Measurements from ENCODE around the gene MFNG.

Gene MFNG

DNA sequence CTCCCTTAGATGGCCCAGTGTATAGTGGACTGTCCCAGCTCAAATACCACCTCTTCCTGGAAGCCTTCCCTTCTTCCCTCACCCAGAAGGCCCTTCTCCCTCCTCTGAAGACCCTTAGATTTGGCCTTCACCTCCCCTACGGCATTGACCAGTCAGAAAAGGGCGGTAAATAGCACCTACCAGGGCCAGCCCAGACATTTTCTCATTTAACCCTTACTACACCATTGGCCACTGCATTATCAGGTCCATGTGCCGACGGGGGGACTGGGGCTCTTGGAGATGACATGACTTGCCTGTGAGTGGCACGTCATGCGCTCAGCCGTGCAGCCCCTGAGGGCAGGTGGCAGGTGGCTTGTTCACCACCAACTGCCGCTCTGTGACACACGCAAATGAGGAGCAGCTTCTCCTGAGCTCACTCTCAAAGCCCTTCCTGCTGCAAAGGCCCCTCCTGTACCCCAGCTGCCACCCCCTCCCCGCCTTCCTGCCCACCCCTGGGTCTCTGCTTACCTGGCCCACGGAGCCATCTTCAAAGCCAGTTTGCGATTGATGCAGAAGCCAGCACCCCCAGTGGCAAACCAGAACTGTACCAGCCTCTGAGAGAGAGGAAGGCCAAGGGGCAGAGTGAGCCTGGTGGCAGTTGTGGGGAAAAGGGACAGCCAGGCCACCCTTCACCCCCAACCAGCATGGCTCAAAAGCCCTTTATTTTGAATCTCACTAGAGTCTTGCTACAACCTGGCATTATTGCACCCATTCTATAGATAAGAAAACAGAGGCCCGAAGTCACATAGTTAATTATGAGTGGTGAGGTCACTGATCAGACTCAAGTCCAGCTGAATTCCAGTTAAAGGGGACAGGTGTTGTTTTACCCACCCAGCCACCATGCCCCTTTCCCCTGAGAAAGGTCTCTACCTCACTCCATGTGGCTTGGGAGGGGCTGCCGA, 9.5 kb downstream of the MFNG start:
- intact Hi-C loops (cut with DNase I; ENCODE audit: low total_unique reads) = no loop called here
- Histone ChIP-seq H3K9me3 (no peaks in the 10 kb centered on the region), H3K4me1 (no peaks in the 10 kb centered on the region), H3K4me3 (no peak overlapping the region), H3K27me3 (peaks cover 0 to 80% of the 10 kb centered on the region in 2 donors), H3K27ac (no peak overlapping the region), H3K36me3 (no peaks in the 10 kb centered on the region)
- no peak for DNase-seq
- TF ChIP-seq, protein P1, sequence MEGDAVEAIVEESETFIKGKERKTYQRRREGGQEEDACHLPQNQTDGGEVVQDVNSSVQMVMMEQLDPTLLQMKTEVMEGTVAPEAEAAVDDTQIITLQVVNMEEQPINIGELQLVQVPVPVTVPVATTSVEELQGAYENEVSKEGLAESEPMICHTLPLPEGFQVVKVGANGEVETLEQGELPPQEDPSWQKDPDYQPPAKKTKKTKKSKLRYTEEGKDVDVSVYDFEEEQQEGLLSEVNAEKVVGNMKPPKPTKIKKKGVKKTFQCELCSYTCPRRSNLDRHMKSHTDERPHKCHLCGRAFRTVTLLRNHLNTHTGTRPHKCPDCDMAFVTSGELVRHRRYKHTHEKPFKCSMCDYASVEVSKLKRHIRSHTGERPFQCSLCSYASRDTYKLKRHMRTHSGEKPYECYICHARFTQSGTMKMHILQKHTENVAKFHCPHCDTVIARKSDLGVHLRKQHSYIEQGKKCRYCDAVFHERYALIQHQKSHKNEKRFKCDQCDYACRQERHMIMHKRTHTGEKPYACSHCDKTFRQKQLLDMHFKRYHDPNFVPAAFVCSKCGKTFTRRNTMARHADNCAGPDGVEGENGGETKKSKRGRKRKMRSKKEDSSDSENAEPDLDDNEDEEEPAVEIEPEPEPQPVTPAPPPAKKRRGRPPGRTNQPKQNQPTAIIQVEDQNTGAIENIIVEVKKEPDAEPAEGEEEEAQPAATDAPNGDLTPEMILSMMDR (IDR thresholded peaks at IDR 0.05) = no peak

DNA sequence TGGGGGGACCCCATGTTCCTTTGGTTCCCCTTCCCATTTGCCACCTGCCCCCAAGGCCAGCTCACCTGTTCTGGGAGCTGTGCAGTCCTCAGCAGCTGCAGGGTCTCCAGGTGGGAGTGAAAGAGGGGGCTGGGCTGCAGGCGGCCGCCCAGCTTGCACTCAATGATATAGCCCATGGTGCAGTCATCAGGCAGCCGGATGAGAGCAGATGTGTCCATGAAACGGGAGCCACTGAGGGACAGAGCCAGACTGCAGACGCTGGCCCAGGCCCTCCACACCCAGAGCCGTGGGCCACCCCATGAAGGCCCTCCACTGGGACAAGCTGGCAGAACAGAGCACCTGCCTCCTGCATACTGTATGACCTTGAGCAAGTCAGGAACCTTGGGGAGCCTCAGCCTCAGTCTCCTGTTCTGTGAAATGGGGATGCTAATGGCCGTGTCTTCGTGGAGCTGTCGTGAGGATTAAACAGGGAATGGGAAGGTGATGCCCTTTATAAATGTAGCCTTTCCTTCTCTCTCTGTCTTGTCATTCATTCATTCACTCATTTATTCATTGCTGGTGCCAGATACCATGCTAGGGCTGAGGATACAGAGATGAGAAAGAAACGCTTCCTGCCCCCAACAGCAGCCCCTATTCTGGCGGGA, 11.6 kb downstream of the MFNG start:
- no peak overlapping the region for H3K4me3 ChIP-seq
- H3K9me3 ChIP-seq = no peaks in the 10 kb centered on the region
- intact Hi-C loops (cut with DNase I; ENCODE audit: low total_unique reads) = no loop called here
- H3K27me3 ChIP-seq = peaks cover 0 to 69% of the 10 kb centered on the region in 2 donors
- no peaks in the 10 kb centered on the region for H3K4me1 ChIP-seq
- TF ChIP-seq, protein P1 (IDR thresholded peaks at IDR 0.05) = no peak
- H3K27ac ChIP-seq = no peak overlapping the region
- no peaks in the 10 kb centered on the region for H3K36me3 ChIP-seq
- no peak for DNase-seq

DNA sequence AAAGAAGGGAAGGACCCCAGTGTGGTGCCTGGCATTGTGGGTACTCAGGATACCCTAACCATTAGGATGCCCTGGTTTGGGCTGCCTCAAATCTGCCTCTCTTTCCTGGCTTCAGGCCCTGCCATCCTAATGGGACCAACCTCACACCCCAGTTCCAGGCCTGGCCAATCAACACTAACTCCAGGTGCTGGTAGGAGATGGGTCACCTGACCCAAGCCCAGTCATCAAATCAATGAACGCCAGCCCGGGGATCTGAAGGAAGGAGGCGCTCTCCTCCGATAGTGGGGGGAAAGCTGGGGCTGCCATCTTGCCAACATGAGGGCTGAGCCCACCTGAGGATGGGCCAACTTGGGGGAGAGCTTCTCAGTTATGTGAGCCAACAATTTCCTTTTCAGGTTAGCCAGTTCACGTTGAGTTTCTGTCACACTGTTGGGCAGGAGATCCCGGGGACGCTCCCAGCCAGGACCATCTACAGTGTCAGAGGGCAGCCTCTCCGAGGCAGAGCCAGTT, 12.7 kb downstream of the MFNG start:
- no peaks in the 10 kb centered on the region for H3K4me1 ChIP-seq
- H3K9me3 ChIP-seq = no peaks in the 10 kb centered on the region
- DNase-seq = no peak
- TF ChIP-seq, protein P1 (IDR thresholded peaks at IDR 0.05) = no peak
- no peaks in the 10 kb centered on the region for H3K36me3 ChIP-seq
- H3K27me3 ChIP-seq = peaks cover 0 to 69% of the 10 kb centered on the region in 2 donors
- intact Hi-C loops (cut with DNase I; ENCODE audit: low total_unique reads) = no loop called here
- no peak overlapping the region for H3K27ac ChIP-seq
- H3K4me3 ChIP-seq = no peak overlapping the region

DNA sequence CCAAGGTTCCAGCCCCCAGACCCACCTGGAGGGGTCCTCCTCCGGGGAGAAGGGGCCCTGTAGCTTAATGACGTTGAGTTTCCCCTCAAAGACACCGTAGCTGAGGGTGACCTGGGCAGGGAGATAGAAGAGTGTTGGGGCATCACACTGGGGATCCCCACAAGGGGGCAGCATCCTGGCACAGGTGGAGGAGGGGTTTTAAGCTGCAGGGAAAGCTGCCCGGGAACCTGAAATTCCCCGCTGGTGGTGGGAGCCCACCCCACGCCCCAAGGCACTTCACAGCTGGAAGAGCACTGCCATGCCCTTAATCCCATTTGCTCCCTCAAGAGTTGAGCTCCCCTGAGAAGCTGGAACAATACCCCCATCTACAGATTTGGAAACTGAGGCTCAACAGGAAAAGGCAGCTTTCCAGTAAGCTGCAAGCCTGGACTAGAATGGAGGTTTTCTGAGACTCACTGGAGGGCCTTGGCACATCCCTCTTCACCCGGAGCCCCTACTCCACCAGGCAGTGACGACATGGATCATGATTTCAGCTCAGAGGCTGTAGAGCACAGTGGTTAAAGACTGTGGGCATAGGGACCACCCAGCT, 13.7 kb downstream of the MFNG start:
- Histone ChIP-seq H3K36me3 (no peaks in the 10 kb centered on the region), H3K4me3 (no peak overlapping the region), H3K4me1 (no peaks in the 10 kb centered on the region), H3K27ac (no peak overlapping the region), H3K27me3 (peaks cover 0 to 77% of the 10 kb centered on the region in 2 donors), H3K9me3 (no peaks in the 10 kb centered on the region)
- TF ChIP-seq, protein P1 (IDR thresholded peaks at IDR 0.05) = no peak
- no peak for DNase-seq
- intact Hi-C loops (cut with DNase I; ENCODE audit: low total_unique reads) = no loop called here

DNA sequence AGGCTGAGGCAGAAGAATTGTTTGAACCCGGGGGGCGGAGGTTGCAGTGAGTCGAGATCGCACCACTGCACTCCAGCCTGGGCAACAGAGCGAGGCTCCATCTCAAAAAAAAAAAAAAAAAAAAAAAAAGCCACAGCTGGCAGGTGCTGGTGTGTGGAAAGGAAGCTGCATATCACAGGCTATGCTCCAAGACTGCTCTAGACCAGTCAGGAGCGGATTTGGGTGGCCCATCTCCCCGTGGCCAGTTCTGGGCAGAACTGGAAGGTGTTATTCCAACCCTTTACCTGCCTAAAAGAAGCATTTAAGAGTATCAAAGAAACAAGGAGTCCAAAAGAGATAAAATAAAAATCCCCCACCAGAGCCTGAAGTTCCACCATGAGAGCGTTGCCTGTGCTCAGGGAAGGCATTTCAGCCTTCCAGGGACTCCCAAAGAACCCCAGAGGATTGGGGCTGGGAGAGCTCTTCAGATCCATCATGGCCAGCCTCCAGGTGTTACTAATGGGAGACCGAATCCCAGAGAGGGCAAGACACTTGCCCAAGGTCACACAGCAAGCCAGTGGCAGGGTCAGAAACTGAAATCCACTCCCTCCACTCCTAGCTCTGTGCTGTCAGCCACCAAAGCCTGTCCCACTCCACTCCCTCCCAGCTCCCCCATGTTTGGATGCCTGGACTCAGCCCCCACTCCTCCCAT, 14.3 kb downstream of the MFNG start:
- no peaks in the 10 kb centered on the region for H3K4me1 ChIP-seq
- TF ChIP-seq, protein P1 (IDR thresholded peaks at IDR 0.05) = no peak
- no peak for DNase-seq
- H3K27me3 ChIP-seq = peaks cover 0 to 77% of the 10 kb centered on the region in 2 donors
- H3K27ac ChIP-seq = no peak overlapping the region
- intact Hi-C loops (cut with DNase I; ENCODE audit: low total_unique reads) = no loop called here
- no peaks in the 10 kb centered on the region for H3K36me3 ChIP-seq
- H3K9me3 ChIP-seq = no peaks in the 10 kb centered on the region
- H3K4me3 ChIP-seq = no peak overlapping the region

All from tibial artery (tissue), 4 donors.